Measurements from ENCODE around the gene RABAC1. TPM values are rescaled to one million over a fixed set of nuclear protein-coding genes. Genes with fewer than 3 reads are reported as not detected.

The RABAC1 gene
- total and polyA plus RNA-seq, 2 of the 13 experiments (the other 11 are each of a cell fraction or from before 2014, with no cell fraction given) = 37.4 to 74.0 TPM

DNA sequence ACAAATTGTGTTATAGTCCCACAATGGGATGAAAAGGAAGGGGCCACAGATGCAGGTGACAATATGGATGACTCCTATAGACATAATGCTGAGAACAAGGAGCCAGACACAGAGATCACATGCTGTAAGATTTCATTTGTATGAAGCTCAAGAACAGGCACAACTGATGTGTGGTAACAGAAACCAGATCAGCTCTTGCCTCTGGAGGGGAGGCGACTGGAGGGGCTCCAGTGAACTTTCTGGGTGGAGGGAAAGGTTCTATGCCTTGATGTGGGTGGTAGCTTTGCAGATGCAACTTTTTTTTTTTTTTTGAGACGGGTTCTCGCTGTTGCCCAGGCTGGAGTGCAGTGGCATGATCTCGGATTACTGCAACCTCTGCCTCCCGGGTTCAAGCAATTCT is 6.0 kb upstream of the RABAC1 start (continued):
- no peak for TF ChIP-seq ZFP91 (CRISPR knock-in tag; IDR thresholded peaks at IDR 0.05; ENCODE audit: borderline replicate concordance)

- TF ChIP-seq CEBPG (CRISPR knock-in tag; IDR thresholded peaks at IDR 0.05) = 0 out of 2 replicates have a peak, but pooled peaks have one; percentile 8
- TF ChIP-seq RFX1 (IDR thresholded peaks at IDR 0.05) = no peak
- no peak for TF ChIP-seq ZNF256 (CRISPR knock-in tag; conservative IDR thresholded peaks at IDR 0.05)
- TF ChIP-seq CEBPB (IDR thresholded peaks at IDR 0.05; ENCODE audit: borderline replicate concordance, low read depth, low read length) = peak; percentile 3; the same call in 1 of the 2 replicates
- no peak for TF ChIP-seq ETV5 (CRISPR knock-in tag; IDR thresholded peaks at IDR 0.05; ENCODE audit: borderline replicate concordance)
- no peak for TF ChIP-seq CHD2 (IDR thresholded peaks at IDR 0.05; ENCODE audit: low read depth, low read length)
- TF ChIP-seq REST (IDR thresholded peaks at IDR 0.05; ENCODE audit: borderline replicate concordance in 1 of 2, low read depth in 1 of 2, low read length in 2 of 2) = no peak
- TF ChIP-seq KLF6 (CRISPR knock-in tag; IDR thresholded peaks at IDR 0.05) = no peak
- 0 out of 2 replicates have a peak, but pooled peaks have one; percentile 39 for TF ChIP-seq THAP11 (CRISPR knock-in tag; IDR thresholded peaks at IDR 0.05)
- no peak for TF ChIP-seq ZNF136 (CRISPR knock-in tag; IDR thresholded peaks at IDR 0.05; ENCODE audit: low read depth)
- no peak for TF ChIP-seq ZNF773 (CRISPR knock-in tag; IDR thresholded peaks at IDR 0.05; ENCODE audit: borderline replicate concordance)
- whole genome bisulfite sequencing (ENCODE audit: low lambda C conversion rate) = 68% methylated on average over 5 of the region's 5 CpGs
- peaks cover 32% of the 10 kb centered on the region for H3K4me1 ChIP-seq (ENCODE audit: insufficient read depth, low read length)
- FAIRE-seq = no peak
- H3K4me3 ChIP-seq (replicated peaks in 1 of 3; ENCODE audit: insufficient read depth in 1 of 3, low read depth in 2 of 3, low read length in 3 of 3) = no peak overlapping the region
- H3K27ac ChIP-seq (ENCODE audit: extremely low read length, insufficient read depth, low read length) = no peak overlapping the region
- no peak overlapping the region for H2AFZ ChIP-seq (ENCODE audit: low read length)
- no TSS peak for BruUV-seq (replicated peaks)
- ATAC-seq = no peak
- H3K9me3 ChIP-seq (ENCODE audit: low read length) = no peaks in the 10 kb centered on the region
- in situ Hi-C loops (cut with HindIII; ENCODE audit: extremely low pct_ligation_motif_present, low pct_unique_long_range_greater_than_20kb) = no loop called here
- POLR2A ChIA-PET = no interaction called here
- no peak overlapping the region for H3K4me2 ChIP-seq (ENCODE audit: low read depth, low read length)
- intact Hi-C loops (cut with micrococcal nuclease; ENCODE audit: unreplicated experiment) = no loop called here
- no peak for DNase-seq (ENCODE audit: low spot score)
- no peak overlapping the region for H3K9ac ChIP-seq (ENCODE audit: insufficient read depth, low read depth, low read length)
- CTCF ChIA-PET (ENCODE audit: low intra/inter-chr PET ratio, low total read pairs) = no interaction called here
- H4K20me1 ChIP-seq (ENCODE audit: insufficient read depth, low read length) = 0 out of 2 replicates have a peak, but pooled peaks cover 3% of the 10 kb centered on the region
- no peaks in the 10 kb centered on the region for H3K79me2 ChIP-seq (ENCODE audit: insufficient read depth, low read length)
- peaks cover 0 to 1% of the 10 kb centered on the region in 2 experiments; a peak in 2 of 5 replicates for H3K27me3 ChIP-seq (ENCODE audit: control insufficient read depth in 1 of 2, insufficient read depth in 2 of 2, low read length in 2 of 2)
- no peaks in the 10 kb centered on the region for H3K36me3 ChIP-seq (replicated peaks in 1 of 2; ENCODE audit: control insufficient read depth in 1 of 2, insufficient read depth in 2 of 2, low read length in 2 of 2)
Measured at GRCh38 chr19:41960973-41961372, 1.9 kb upstream of the RABAC1 start.

Measured in HepG2 (cell line).